Myocyte (in vitro differentiated cells): Measurements from ENCODE around the gene NBL1. TPM values are rescaled to one million over a fixed set of nuclear protein-coding genes. Genes with fewer than 3 reads are reported as not detected.
"Not testable (repeated sequence)": the region's sequence is repeated elsewhere in the genome, so short reads cannot be mapped to it uniquely, and the experiment has no call there.

Experiments used
- DNase-seq: peaks from one replicate; pipeline ENCODE4 v3.0.0-alpha.2; 2012; ENCODE audit warnings: low read depth
- total RNA-seq: library from RNA; depleted of rRNA; stranded (reverse); fragments of >200 nt; gene quantifications from 2 replicates; pipeline ENCODE4 v1.2.3, GENCODE V29; 2014

The NBL1 gene
- total RNA-seq, 1 donor from 2014 or later: 4.3 TPM

DNA sequence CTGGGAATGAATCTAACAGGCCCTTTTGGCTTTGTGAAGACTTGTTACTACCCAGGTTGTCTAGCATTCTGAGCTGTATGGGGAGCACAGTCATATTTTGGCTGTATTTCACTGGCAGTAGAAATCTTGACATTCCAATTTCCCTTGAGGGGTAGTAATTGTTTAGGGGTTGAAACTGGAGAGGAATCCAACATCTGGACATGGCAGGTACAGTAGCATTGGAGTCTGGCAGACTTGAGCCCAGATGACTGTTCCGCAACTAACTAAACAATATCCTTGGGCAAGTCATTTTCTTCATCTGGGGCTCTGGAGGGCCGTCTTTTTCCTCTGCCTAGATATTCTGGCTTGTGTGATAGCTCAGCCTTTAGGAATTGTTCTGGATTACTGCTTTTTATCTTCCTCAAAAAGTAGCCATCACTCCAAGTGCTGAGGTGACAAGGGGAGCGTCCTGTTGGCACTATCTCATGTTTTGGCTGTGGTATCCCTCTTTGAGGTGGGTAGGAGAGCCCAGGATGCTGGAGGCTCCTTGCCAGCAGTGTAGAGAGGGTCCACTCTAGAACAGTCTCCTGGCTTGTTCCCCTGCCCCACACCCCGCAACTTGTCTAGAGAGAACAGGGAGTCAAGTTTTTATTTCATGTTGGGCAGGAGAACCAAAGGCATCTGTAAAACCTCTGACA, 22.7 kb upstream of the NBL1 start:
- DNase-seq: no peak

DNA sequence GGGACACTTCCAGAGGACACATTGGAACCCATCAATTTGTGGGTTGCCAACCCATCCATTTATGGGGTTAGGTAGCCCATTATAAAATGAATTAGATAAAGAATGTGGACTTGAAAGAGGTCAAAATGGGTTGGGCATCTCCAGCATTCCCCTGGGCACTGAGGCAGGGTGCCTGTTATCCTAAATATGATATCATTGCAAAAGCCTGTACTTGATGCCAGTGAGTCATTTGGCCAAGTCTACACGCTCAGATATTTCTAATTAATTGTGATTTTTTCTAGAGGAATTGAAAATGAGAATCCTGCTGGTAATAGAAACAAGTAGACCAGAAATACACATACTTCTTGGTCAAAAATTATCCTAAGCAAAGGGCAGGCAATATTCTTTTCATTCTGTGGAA, 21.9 kb upstream of the NBL1 start:
- DNase-seq: peak; percentile 28

DNA sequence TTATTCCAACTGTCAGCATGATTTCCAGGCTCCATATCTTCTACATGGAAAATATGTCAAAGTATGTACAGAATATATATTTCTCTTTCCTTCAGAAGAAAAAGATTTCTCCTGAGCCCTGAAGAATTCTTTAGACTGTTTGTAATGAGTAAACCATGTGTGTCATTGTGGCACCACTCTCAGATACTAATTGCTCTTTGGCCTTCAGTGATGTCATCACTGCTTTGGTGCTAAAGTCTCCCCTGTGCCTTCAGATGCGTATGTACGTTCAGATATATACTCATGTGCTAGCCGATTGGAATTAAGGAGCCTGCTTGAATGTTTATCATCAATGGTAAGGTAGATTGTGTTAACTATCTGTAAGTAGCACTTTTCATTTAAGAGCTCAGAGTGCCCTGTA, 20.6 kb upstream of the NBL1 start:
- no peak for DNase-seq

DNA sequence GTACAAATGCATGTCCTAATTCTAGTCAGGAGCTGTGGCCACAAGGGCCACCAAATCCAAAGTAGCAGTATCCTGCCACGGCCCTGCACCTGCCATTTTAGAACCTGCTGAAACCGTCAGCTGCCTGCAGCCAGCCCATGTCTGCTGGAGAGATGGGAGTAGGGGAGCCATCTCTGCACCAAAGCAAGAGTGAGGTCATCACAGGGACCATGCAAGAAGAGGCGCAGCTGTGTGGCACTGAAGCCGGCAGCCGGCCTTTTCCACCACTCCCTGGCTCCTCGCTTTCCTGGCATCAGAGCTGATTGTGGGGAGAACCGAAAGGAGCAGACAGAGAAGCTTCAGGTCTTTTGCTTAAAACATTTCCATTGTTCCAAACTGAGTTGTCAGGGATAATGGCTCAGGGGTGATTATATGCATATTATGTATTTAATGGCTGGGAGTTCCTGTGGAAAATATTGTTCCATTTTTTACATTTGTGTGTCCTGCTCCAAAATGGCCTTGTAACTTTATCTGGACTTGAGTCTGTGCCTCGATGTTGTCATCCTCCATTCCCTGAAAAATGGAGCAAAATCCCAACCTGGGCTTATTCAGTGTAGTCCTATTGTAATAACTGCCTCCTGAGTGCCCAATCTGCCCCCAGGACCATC, 18.7 kb upstream of the NBL1 start:
- peak; percentile 50 for DNase-seq

DNA sequence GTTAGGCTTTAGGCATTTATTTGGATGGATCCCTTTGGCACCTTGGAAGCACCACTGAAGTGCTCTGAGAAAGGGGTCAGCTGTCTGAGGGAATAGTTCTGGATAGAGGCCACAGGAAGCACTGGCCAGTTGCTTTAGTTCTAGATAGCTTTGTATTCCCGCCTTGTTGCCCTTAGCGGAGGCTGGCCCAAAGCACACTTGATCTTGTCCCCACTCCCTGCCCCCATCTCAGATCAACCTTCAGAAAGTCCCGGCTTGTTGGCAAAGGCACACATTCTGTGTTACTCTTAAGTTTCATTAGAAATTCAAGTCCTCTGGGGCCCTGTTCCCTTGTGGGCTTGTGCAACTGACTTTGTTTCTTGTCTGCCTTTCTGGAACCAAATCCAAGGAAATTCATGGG, 15.2 kb upstream of the NBL1 start:
- no peak for DNase-seq

GRCh38 chr1:19629357-19629756, 14.8 kb upstream of the NBL1 start:
- no peak for DNase-seq

DNA sequence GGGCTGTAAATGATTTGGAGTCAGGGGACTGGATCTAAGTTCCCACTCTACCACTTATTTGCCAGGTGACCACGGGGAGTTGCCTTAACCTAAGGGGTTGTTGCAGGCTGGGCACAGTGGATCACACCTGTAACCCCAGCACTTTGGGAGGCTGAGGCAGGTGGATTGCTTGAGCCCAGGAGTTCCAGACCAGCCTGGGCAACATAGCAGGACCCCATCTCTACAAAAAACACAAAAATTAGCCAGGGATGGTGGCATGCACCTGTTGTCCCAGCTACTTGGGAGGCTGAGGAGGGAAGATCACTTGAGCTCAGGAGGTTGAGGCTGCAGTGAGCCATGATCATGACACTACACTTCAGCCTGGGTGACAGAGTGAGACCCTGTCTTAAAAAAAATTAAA, 13.9 kb upstream of the NBL1 start:
- not testable (repeated sequence) for DNase-seq

GRCh38 chr1:19630720-19631395, 13.3 kb upstream of the NBL1 start:
- DNase-seq: no peak

DNA sequence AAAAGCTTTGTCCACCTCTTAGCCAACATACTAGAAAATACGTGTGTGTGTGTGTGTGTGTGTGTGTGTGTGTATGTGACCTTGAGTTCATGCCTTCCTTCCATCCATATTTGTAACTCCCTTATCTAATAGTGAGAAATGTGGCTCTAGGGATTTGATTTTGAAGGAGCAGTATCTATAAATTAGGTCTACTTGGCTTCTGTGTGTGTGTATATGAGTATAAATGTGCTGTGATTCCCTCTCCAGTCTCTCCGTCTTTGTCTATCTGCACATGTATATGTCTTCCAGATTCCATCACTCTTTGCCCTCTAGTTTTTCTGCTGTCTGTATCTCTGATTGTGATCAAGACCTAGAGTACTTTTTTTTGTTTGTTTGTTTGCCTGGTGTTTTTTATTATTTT, 11.9 kb upstream of the NBL1 start:
- DNase-seq: no peak

DNA sequence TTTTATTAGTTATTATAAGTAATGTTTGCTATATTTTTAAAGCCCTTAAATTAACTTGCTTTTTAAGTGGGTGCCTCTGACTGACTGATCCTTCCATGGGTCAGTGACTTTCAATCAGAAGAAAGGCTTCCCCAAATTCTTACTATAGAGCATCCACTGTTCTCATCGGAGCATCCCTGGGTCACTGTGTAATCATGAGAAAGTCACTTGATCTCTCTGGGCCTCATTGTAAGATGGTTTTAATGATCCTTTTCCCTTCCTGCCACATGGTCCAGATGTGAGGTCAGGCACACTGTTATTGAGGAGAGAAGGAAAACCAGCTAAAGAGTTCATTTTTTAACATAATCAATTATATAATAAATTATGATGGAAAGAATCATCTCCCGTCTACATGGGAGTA, 11.0 kb upstream of the NBL1 start:
- no peak for DNase-seq

DNA sequence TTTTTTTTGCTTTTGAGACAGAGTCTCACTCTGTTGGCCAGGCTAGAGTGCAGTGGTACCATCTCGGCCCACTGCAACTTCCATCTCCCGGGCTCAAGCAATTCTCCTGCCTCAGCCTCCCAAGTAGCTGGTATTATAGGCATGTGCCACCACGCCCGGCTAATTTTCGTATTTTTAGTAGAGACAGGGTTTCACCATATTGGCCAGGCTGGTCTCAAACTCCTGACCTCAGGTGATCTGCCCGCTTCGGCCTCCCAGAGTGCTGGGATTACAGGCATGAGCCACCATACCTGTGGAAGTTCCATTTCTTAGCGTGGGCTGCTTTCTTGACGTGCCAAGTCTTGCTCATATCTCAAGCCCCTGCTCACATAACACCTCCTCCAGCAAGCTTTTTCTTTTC, 9.0 kb upstream of the NBL1 start:
- DNase-seq: not testable (repeated sequence)

- DNase-seq: no peak
These were observed 8.5 kb upstream of the NBL1 start for GRCh38 chr1:19635646-19636045.

DNA sequence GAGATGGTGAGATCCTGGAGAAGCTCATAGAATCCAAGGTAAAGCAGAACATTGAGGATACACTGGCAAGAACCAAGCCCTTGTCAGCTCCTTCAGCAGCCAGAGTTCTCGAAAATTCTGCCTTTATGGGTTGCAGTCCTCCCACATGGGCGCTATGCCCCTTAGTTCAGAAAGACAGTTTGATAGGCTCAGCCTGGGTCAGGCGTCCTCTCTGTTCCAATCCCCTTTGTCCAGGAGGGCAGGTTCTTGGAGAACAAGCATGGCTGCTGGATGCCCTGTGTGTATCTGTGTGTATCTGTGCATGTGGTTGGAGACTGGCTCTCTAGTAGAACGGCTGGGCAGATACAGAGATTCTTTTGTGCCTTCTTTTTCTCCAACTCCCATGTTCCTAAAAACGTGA, 8.0 kb upstream of the NBL1 start:
- DNase-seq: no peak

GRCh38 chr1:19636749-19637148, 7.4 kb upstream of the NBL1 start:
- not testable (repeated sequence) for DNase-seq

DNA sequence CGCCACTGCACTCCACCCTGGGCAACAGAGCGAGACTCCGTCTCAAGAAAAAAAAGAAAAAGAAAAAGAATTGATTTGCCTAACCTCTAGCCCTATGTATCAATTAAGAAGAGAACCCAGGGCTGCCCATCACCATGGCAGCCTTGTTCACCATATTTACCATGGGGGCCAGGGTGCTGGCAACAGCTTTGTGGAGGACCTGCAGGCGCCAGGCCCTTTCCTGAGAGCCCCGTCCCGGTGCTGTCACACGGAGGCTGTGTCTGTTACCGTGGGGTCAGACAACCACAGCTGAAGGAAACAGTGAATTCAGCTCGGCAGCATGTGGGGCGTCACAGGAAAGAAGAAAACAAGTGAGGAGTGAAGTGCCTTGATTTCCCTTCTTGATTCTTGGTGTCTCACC, 6.5 kb upstream of the NBL1 start:
- no peak for DNase-seq

DNA sequence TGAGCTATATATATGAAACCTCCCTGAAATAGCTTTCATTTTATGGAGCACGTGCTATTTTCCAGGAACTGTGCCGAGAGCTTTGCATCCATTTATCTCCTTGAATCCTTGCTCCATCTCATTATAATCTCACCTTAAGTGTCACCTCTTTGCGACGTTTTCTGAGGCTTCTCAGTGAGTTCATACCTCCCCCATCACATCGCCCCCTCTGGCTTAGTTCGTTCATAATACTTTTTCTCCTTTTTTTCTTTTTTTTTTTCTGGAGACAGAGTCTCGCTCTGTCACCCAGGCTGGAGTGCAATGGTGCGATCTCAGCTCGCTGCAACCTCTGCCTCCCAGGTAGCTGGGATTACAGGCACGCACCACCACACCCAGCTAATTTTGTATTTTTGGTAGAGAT, 4.9 kb upstream of the NBL1 start:
- DNase-seq: not testable (repeated sequence)

DNA sequence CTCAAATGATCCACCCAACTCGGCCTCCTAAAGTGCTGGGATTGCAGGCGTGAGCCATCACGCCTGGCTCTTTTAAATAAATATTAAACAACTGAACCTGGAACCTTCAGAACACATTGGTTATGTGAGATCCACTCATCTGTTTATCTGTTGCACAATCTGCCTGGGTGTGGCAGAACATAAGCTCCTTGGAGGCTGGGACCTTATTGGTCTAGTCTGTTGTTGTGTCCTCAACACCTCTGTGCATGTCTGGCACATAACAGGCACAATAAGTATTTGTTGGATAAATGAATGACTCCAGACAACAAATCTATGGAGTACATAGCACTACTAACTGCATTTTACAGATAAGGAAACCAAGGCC, 4.1 kb upstream of the NBL1 start:
- no peak for DNase-seq

DNA sequence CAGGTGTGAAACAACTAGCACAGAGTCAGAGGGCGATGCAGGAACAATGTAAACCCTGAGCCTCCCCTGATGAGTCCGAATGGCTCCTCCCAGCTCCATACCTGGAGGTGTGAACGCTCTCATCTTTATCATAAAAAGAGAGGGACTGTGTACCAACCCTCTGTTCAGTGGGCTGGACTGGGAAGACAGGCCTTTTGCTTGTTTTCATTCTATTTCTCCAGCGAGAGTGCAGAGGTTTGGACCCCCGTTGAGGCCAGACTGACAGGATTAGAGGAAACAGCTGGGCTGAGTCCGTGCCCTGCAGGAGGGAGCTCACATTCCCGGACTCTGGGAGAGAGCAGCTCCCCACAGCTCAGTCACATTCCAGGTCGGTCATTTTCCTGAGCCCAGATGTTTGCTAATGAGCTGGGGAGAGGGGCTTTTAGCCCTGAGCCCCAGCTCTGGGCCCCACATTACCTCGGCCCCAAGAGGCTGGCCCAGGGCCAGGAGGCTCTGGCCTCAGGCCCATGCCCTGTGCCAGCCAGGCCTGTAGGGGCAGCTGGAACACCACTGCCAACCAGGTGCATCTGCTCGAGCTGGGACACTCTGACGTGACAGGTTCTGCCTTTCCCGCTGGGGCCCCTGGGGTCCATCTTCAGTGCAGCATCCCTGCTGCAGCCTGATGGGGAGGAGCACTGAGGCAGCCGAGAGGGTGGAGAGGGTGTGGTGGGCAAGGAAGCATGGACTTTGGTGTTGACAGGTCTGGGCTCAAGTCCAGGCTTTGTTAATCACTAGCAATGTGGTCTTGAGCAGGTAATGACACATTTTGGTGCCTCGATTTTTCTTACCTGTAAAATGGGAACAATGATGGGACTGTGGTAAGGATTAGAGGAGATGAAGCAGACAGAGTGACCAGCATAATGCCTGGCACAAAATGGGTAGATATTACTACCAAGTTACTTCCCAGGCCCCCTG, 3.5 kb upstream of the NBL1 start:
- DNase-seq: peak; percentile 67

- DNase-seq: no peak
These were observed 990 bp upstream of the NBL1 start for GRCh38 chr1:19643121-19643520.

DNA sequence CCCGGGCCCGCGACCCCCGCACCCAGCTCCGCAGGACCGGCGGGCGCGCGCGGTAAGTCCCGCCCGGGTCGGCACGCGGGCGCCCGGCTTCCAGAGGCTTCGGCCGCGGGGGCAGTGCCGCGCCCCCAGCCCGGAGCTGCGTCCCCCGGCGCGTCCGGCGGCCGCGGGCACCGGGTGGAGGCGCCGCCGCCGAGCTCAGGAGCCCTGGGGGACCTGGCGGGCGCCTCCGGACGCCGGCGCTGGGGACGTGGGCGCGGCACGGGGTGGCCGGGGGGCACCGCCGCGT, 227 bp downstream of the NBL1 start:
- DNase-seq: no peak

GRCh38 chr1:19644681-19645410, 735 bp downstream of the NBL1 start:
- DNase-seq: peak; percentile 32
